ENCODE data around the gene LSP1.

The LSP1 gene

DNA sequence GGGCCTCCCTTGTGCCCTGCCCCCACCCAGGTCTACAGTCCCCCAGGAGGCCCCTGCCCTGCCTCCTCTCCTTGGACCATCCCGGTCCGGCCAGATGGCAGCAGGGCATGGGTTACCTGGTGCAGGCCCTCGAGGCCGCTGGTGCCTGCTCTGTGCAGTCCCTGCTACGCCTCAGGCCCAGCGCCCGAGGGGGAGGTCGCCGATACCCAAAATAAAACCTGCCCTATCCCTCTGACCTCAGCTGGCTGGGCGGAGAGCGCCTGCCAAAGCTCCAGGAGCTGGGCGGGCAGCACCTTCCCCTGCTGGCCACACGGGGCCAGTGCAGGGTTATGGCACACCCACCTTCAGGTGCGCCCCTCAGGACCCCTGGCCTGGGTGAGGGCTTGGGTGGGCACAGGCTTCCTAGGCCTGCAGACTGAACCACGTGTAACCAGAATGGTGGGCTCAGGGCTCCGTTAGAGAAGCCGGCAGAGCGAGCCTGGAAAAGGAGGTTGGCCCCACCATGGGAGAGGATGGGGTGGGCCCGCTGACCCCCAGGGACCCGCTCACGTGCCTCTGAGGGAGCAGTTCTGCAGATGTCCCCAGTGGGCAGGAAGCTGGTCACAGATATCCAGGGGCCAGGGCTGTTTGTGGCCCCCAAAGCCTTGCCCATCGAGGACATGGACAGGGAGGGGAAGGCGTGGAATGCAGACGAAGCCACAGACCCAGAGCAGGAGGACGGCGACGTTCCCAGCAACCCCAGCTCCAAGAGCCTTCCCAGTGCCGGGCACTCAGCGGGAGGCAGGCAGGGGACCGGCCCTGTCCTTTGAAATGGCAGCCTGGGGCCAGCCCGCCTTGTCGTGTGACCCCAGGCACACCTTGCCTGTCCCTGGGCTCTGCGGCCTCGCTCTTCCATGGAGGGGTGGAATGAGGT lies 64.9 kb downstream of the LSP1 start:
- DNase-seq (ENCODE audit: low spot score): no peak

DNA sequence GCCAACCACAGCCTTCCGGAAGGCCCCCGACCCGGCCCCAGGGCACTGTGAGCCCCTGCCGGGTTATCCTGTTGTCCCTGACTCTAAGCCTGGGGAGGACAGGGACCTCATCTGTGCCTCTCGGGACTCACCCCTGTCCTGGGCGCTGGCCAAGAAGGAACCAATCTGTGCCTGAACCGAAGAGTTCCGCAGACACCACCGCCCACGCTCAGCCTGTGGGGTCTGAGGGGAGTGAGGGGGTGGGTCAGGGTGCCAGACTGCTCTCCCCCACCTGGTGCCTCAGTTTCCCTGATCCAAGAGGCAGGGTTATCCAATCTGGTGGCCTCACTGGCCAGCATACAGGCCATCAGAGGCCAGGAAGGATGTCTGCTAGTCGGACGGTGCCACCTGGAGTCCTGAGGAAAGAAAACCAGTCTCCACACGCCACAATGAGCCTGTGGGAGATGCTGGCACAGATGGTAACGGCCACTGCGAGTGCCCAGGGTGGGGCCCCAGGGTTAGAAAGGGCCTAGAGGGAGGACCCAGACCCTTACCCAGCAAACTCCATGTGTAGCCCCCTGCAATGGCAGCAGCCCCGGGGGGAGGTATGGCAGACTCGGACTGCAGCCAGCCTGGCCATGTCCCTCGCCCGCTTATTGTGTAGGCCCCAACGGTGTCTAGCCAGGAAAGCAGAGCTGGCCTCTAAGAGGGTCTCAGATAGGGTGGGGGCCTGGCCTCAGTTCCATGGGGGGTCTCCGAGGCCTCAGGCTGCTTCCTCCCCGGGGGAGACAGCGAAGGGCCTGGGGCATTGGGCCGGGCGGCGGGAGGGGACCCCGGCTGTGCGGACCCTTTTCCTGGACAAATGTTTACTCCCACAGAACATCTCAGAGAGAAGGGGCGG lies 65.8 kb downstream of the LSP1 start:
- DNase-seq (ENCODE audit: low spot score): no peak

DNA sequence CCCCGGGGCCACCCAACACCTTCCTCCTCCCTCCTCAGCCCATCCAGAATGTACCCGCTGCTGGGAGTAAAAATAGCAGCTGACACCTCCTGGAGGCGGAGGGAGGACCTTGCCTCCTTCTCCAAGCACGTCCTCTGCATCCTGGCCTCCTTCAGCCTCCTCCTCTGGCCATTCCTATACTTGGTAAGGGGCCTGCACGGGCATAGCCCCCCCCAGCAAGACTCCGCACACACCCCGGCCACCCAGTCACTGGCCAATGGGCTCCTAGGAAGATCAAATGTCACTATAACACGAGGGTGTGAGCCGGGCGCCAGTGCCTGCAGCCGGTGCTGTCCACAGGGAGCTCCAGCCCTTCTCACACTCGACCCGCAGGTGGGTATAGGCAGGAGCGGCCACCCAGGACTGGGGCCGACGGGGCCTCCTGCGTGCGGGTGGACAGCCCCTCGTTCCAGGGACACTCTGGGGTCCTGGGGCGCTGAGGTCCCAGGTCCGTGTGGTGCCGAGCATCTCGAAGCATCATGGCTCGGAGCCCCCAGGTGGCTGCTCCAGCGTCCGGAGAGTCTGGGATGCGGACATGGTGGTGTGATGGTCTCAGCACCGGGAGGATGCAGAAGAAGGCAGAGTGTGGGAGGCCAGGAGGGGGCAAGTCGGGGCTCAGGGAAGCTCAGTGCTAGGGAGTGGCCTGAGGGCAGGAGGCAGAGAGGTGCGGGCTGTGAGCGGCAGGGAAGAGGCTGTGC lies 66.7 kb downstream of the LSP1 start, which contains the start of gene TNNT3:
TSS of gene TNNT3 (plus strand) at position 313 of the 737 bp plus-strand sequence. CDS start 3,172 bp downstream, outside the sequence.
- no peak for DNase-seq (ENCODE audit: low spot score)

DNA sequence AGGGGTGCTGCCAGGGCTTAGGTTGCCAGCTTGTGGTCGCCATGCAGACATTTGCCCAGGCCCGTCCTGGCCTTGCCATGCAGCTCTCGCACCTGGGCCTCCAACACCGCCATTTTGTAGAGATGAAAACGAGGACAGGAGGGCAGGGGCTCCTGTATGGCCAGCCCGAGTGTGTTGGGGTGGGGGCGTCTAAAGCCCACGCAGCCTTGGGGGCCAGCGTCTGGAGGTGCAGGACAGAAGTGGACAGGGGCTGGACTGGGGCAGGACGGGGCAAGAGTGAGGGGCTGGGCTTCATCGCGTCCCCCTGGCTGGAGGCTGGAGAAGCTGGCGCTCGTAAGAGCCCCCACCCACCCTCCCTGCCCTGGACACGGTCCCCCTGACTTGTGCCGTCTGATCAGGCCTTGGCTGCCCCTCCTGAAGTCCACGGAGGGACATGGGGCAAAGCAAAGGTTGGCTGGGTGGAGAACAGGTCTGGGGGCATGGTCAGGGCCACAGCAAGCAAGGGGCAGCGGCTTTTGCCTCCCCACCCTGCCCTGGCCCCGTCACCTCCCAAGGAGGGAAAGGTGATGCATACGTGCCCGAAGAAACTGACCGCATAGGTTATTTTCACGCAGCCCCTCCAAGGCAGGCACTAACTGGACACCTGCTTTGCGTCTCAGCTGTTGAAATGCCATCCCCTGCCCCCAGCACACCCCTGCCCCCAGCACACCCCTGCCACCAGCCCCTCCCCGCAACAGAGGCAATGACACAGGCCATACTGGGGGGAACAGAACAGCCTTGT lies 67.4 kb downstream of the LSP1 start:
- DNase-seq (ENCODE audit: low spot score): no peak

DNA sequence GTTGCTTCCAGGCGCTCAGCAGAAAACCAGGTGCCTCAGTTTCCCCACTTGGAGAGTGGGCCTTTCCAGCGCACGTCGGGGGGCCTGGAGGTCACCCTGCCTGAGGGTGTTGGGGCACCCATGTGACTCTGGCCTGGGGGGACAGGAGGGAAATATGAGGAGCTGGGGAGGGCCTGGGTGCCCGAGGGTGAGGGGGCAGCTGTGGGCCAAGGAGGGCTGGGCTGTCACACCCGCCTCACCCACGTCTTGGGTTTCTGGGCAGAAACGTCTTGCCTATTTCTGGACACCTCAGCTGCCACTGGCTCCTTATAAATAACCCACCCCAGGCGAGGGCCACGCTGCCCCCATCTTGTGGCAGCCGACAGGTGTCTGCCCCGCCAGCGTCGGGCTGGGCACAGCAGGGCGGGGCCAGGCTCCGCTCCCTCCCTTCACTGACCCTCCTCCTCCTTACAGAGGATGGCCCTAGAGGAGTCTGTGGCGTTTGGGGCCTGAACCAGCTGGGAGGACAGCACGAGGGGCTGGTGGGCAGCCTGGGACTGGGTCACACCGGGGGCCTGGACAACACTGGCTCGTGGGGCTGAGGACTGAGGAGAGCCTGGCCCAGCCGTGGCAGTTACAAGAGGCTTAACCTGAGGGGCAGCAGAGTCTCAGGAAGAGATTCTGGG lies 68.2 kb downstream of the LSP1 start:
- DNase-seq (ENCODE audit: low spot score): no peak

DNA sequence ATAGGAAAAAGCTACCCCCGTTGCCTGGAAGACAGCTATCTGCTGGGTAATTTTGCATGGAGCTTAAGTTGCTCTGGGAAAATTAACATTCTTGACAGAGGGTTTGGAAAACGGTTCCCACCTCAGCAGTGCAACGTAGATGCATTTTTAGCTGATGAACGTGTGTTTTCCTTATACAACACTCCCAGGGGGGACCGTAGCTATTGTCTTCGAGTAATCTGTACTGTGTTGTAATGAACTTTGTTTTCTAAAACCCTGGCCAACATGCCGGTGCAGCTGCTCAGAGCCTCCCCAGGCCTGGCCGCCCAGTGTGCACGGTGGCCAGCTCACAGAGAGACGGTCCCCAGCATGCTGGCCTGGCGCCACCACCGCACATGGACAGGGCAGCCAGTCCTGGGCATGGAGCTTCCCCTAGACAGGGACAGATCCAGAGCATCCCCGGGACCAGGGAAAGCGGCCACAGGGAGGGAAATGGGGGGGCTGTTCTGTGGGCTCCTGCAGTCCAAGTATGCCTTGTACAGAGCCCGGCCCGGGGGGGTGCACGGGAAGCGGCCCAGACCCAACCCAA lies 68.8 kb downstream of the LSP1 start:
- DNase-seq (ENCODE audit: low spot score): no peak

DNA sequence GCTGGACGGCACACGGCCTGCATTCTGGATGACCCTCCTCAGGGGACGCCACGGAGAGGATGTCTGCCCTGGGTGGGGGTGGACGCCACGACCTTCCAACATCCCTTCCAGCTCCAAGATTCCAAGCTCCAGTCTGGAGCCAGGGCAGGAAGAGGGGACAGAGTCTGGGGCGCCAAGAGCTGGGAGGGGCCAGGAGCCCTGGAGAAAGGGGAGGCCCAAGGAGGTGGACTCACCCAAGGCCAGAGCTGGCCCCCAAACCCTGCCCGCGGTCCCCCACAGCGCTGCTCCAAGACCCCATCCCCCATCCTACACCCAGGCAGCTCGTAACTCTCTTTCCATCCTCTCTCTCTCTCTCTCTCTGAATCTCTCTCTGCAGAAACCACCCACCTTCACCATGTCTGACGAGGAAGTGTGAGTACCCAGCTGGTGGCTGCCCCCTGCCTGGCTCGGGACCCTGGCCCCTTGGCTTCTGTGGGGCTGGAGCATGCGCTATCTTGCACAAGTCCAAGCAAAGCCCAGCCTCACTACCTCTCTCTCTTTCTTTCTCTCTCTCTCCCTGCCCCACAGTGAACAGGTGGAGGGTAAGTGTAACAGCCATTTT lies 69.7 kb downstream of the LSP1 start:
- DNase-seq (ENCODE audit: low spot score): no peak

DNA sequence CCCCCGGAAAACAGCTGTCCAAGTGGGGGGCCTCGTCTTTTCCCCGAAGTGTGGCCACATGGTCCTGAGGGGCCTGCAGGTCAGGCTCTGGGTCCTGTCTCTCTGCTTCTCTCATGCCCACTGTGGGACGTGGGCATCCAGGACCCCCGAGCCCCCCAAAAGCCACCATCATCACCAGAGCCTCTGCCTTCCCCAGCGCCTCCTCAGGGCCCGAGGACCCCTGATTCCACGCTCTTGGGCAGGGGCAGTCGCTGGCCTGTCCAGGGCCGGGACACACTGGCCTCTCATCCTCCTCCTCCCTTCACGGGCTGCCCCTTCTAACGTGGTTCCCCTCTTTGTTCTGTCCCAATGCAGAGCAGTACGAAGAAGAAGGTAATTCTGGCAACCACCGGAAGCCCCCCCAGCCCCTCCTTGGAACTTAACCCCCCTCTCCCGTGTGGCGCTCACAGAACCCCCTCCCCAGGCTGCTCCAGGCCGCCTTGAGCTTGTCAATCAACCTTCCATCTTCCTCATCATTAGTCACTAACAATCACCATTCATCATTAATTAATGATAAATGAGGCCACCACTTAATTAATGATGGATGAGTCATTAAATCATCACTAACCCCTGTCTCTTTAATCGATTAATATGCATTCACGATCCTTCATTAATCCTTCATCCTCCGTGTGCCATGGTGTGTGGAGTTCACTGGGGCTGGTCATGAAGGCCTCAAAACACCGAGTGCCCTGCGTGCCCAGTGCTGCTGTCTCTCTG lies 70.5 kb downstream of the LSP1 start:
- no peak for DNase-seq (ENCODE audit: low spot score)

DNA sequence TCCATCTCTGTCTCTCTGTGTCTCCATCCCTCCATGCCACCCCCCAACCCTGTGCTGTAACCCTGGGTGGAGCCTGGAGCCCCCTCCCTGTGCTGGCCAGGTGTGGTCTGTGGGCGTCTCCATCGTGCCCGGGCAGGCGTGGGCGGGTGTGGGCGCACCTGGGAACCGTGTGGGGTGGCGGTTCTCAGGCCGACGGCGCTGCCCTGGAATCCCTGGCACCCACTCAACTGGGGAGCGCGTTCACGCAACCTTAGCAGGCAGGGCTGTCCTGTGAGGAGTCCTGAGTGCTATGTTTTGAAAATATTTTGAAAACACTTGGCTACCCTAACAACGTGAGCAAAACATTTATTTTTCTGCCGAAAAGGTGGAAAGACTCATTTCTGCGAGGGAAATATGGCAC lies 71.3 kb downstream of the LSP1 start:
- DNase-seq (ENCODE audit: low spot score): no peak

DNA sequence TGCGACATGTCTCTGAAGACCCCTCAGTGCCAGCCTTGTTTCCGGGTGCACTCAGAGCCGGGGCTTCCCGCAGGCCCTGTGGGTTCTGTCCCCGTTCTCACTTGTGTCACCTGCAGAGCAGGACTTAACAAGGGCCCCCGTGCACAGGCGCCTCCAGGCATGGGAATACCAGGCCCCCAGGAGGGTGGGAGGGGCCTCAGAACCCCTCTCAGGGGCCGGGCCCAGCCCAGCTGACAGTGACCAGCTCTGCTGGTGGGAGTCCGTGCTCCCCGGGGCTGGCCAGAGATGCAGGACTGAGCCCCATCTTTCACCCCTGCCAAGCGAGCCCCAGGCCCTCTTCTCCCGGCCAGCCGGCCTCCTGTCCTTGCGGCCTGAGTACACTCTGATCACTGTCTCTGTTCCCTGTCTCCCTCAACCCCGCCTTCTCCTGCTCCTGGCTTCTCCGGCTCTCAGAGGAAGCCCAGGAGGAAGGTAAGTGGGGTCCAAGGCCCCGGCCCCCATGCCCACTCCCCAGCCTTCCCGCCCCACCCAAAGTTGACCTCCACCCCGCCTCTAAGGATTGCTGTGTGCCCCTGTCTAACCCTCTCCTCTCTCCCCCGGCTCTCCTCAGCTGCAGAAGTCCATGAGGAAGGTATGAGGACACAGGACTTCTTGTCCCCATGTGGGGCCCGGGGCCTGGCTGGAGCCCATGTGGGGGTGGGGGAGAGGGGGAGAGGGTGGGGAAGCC lies 71.9 kb downstream of the LSP1 start:
- no peak for DNase-seq (ENCODE audit: low spot score)

DNA sequence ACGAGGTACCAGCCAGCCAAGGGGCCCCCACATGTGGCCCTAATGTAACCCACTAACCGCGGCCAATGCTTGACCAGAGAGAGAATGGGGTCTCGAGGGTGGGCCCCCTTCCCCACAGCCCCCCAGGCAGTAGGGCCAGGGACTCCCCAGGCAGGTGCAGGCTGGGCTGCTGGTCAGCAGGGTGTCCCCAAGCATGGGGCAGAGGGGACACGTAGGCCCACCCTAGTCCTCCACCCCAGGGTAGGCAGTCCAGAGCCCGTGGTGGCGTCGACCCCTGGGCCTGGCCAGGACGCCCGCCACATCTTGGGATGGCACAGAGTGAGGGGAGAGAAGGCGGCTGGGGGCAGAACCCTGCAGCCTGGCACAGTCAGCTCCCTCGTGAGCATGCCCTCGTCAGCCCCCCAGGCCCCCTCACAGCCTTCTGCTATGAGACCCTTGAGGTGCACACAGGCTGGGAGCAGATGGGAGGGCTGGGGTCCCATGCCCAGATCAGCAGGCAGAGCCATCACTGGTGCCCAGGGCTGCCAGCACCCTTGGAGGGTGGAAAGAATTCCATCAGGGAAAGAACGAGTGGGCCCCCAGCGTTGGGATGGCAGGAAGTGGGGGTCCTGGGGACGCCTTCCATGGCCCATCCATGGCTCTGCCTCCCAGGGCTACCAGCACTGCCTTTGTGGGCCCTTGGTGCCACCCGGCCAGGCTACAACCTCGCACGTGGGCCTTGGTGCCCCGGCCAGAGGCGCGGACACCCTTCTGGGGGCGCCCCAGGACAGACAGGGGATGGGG lies 72.7 kb downstream of the LSP1 start:
- DNase-seq (ENCODE audit: low spot score): no peak

DNA sequence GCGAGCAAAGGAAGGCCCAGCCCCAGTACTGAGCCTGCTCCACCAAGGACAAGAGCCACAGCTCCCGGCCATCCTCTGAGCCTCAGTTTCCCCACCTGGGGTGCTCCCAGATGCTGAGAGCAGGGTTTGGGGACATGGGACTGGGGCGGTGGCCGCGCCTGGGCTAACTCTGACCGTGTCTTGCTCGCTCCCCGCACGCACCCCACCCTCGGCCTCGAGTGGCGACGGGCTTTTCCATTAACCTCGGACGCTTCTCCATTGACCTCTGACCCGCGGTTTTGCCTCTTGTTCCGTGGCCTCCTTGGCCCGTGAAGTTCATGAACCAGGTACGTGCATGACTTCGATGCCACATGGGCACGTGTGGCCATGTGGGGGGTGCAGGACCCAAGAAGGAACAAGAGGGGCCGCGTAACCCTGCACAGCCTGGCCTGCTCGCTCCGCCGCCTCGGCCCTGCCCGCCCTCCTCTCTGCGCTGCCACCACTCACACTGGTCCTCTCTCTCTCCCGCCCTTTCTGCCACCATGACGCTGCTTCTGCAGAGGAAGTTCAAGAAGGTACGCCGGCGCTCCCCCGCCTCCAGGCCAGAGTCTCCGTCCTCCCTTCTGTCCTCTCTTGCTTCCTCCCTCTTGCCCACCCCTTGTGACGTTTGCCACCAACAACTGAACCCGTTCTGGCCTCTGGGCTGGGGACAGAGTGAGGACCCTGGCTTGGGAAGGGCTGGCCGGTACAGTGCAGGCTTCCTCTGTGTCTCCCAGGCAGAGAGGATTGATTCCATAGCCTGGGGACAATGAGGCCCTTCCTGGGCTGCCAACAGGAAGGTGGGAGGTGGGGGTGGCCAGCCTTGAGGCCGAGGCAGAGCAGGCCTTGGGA lies 73.5 kb downstream of the LSP1 start:
- no peak for DNase-seq (ENCODE audit: low spot score)

DNA sequence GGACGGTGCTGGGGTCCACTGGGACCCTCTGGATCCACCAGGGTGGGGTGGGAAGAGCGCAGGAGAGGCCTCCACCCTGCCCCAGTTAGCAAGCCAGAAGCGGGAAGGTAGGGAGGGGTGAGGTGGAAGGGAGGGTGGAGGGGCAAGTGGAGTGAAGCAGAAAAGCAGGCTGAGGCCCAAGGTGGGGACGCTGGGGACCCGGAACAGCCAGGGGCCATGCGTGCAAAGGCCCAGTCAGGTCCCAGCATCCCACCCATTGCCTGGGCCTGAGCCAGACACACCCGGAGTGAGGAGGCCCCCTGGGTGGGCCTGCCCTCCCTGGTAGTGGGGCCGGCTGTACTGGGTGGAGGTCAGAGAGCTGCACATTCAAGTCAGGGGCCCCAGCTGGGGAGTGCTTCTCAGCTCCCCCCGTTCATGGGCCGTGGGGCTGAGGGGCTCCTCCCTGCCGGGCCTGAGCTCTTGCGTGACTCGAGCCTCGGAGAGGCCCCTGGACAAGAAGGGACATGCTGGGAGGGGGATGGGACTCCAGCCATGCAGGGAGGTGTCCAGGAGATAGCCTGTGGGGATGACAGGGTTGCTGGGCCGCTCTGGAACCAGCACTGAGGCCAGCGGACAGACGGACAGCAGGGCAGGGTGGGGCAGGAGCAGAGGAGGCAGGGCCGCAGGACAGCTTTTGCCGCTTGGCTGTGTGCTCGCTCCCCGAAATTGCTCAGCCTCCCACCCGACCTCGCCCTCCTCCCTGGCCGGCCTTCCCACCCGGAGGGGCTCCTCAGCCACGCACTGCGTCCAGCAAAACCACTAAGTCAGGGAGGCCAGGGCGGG lies 74.4 kb downstream of the LSP1 start:
- no peak for DNase-seq (ENCODE audit: low spot score)

DNA sequence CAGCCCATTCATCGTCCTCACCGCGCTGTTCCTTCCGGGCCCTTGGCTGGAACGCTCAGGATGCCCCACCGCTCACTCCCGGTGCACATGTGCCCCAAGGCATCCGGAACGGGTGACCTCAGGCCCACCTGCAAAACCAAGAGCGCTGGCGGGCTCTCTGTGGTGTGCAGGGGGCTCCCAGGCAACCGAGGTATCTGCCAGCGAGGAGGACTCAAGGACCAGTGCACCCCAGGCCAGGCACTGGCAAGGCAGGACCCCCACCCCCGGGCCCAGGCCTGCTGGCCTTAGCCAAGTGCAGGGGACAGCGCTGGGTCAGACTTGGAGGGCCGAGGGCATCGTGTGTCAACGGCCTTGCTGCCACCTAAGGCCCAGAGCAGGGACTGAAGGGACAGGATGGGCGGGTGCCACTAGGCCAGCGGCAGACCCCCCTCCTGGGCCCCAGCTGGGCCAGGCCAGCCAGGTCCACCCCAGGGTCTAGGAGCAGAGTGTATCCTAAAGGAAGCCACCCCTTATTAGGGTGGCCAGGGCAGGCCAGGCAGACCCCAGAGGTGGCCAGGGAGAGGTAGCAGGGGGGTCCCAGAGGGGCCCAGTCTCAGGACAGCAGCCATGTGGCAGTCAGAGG lies 75.1 kb downstream of the LSP1 start:
- DNase-seq (ENCODE audit: low spot score): no peak

DNA sequence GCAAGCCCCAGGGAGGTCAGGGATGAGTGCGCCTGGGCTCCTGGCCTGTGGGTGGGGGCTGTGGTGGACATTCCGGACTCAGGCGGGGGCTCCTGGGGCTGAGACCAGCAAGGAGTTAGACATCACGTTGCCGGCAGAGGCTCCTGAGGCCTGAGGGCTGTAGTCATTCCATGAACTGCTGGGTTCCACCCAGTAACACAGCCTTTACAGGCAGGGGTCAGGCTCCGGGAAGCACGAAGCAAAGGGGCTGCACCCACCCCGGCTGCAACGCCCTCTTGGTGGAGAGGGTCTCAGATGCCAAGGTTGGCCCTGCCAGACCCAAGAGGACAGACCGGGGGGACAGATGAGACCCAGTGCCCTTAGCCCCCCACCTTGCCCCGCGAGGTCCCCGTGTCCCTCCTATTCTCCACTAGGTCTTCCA lies 75.6 kb downstream of the LSP1 start:
- DNase-seq (ENCODE audit: low spot score): no peak
